OCI-LY3 (cell line): Measurements from ENCODE around the gene MET.

Experiments used
- H2AFZ ChIP-seq: fragments of 200-600, 300-600 bp; shearing (Covaris generic); 2 replicates; pipeline ENCODE4 v1.6.0; 2014; ENCODE audit warnings: antibody characterized with exemption, low read depth, low read length
- H3K27ac ChIP-seq: fragments of 200-600, 300-600 bp; sonication (generic); 2 replicates; pipeline ENCODE4 v1.5.1; 2014; ENCODE audit warnings: mild to moderate bottlenecking, low read length, moderate library complexity, mixed read lengths
- H3K27me3 ChIP-seq: fragments of 200-600, 300-600 bp; sonication (generic); 2 replicates; pipeline ENCODE4 v1.6.1; 2014; ENCODE audit warnings: low read depth, low read length, mixed read lengths
- H3K36me3 ChIP-seq: fragments of 200-600, 300-600 bp; sonication (generic); replicated peaks from 2 replicates; pipeline ENCODE3; 2014; ENCODE audit warnings: low read depth, low read length, mixed read lengths
- H3K4me1 ChIP-seq: fragments of 300-600, 200-600 bp; sonication (generic); 2 replicates; pipeline ENCODE4 v1.6.1; 2014; ENCODE audit warnings: low read length, mixed read lengths
- H3K4me2 ChIP-seq: fragments of 200-600, 300-600 bp; sonication (generic); 2 replicates; pipeline ENCODE4 v1.6.1; 2014; ENCODE audit warnings: low read length, mixed read lengths
- H3K4me3 ChIP-seq: fragments of 300-600, 200-600 bp; sonication (generic); 2 replicates; pipeline ENCODE4 v1.5.1; 2014; ENCODE audit warnings: antibody characterized with exemption, mild to moderate bottlenecking, low read length, moderate library complexity
- H3K79me2 ChIP-seq: fragments of 300-600, 200-600 bp; shearing (Covaris generic); 2 replicates; pipeline ENCODE4 v1.6.1; 2014; ENCODE audit warnings: mild to moderate bottlenecking, low read length, mixed read lengths
- H3K9ac ChIP-seq: fragments of 300-600, 200-600 bp; shearing (Covaris generic); 2 replicates; pipeline ENCODE4 v1.6.0; 2014; ENCODE audit warnings: mild to moderate bottlenecking, low read length, moderate library complexity
- H3K9me3 ChIP-seq: fragments of 200-600, 300-600 bp; shearing (Covaris generic); 2 replicates; pipeline ENCODE4 v1.6.1; 2014; ENCODE audit warnings: low read length, mixed read lengths; ENCODE audit not compliant: insufficient read depth
- H4K20me1 ChIP-seq: fragments of 200-600, 300-600 bp; sonication (generic); 2 replicates; pipeline ENCODE4 v1.6.1; 2016; ENCODE audit warnings: low read length, mixed read lengths; ENCODE audit not compliant: insufficient read depth
- EZH2phosphoT487 ChIP-seq: fragments of 200-600 bp; shearing (Covaris generic); IDR thresholded peaks from 2 replicates; pipeline ENCODE4 v1.6.1; 2018; ENCODE audit warnings: antibody characterized with exemption, mixed run types, low read depth
- TF ChIP-seq, protein P1 (sequence below): fragments of 200-600, 300-600 bp; sonication (generic); IDR thresholded peaks from 2 replicates; pipeline ENCODE4 v1.5.1; 2014; ENCODE audit warnings: antibody characterized with exemption, low read length, low read depth

MET gene

DNA sequence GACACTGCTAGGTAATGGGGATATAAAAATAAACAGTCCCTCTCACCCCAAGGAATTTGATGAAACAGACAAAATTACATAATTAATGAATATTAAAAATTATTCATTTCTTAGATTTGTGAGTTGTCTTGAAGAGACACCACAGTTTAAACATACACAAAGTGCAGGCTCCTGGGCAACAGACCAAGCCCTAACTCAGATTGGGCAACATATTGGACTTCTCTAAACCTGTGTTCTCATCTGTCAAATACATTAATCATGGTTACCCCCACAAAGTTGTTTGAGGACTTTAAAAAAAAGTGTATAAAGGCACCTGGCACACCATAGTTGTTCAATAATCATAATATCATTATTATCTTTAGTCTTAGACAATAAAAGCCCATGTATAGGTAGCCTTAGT lies 127.9 kb downstream of the MET start:
- TF ChIP-seq, protein P1, sequence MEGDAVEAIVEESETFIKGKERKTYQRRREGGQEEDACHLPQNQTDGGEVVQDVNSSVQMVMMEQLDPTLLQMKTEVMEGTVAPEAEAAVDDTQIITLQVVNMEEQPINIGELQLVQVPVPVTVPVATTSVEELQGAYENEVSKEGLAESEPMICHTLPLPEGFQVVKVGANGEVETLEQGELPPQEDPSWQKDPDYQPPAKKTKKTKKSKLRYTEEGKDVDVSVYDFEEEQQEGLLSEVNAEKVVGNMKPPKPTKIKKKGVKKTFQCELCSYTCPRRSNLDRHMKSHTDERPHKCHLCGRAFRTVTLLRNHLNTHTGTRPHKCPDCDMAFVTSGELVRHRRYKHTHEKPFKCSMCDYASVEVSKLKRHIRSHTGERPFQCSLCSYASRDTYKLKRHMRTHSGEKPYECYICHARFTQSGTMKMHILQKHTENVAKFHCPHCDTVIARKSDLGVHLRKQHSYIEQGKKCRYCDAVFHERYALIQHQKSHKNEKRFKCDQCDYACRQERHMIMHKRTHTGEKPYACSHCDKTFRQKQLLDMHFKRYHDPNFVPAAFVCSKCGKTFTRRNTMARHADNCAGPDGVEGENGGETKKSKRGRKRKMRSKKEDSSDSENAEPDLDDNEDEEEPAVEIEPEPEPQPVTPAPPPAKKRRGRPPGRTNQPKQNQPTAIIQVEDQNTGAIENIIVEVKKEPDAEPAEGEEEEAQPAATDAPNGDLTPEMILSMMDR: no peak
- no peak for TF ChIP-seq EZH2phosphoT487
- no peaks in the 10 kb centered on the region for H3K9me3 ChIP-seq
- H3K9ac ChIP-seq: no peak overlapping the region
- no peak overlapping the region for H3K4me3 ChIP-seq
- peaks cover 21% of the 10 kb centered on the region for H3K36me3 ChIP-seq
- H3K4me1 ChIP-seq: peaks cover 25% of the 10 kb centered on the region
- no peaks in the 10 kb centered on the region for H4K20me1 ChIP-seq
- H3K27ac ChIP-seq: no peak overlapping the region
- no peaks in the 10 kb centered on the region for H3K27me3 ChIP-seq
- H3K4me2 ChIP-seq: no peak overlapping the region
- H3K79me2 ChIP-seq: no peaks in the 10 kb centered on the region
- H2AFZ ChIP-seq: no peak overlapping the region

DNA sequence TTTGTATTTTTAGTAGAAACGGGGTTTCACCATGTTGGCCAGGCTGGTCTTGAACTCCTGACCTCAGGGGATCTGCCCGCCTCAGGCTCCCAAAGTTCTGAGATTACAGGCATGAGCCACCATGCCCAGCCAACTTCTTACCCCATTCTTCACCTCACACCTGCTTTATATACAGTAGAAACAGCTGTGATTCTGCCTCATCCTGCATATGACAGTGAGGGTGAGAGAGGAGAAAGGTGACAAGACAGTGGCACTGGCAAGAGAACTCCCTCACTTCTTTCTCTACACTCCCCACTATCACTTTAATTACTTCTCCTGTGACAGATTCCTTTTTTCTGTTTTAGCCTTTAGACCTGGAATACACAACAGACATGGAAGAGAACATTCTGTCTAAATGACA lies 128.6 kb downstream of the MET start:
- TF ChIP-seq, protein P1: no peak
- no peak for TF ChIP-seq EZH2phosphoT487
- Histone ChIP-seq H3K9ac (no peak overlapping the region), H3K79me2 (no peaks in the 10 kb centered on the region), H3K9me3 (no peaks in the 10 kb centered on the region), H3K4me3 (no peak overlapping the region), H3K4me2 (no peak overlapping the region), H3K4me1 (peaks cover 25% of the 10 kb centered on the region), H3K36me3 (peaks cover 18% of the 10 kb centered on the region), H4K20me1 (no peaks in the 10 kb centered on the region), H3K27ac (no peak overlapping the region), H2AFZ (no peak overlapping the region), H3K27me3 (no peaks in the 10 kb centered on the region)

DNA sequence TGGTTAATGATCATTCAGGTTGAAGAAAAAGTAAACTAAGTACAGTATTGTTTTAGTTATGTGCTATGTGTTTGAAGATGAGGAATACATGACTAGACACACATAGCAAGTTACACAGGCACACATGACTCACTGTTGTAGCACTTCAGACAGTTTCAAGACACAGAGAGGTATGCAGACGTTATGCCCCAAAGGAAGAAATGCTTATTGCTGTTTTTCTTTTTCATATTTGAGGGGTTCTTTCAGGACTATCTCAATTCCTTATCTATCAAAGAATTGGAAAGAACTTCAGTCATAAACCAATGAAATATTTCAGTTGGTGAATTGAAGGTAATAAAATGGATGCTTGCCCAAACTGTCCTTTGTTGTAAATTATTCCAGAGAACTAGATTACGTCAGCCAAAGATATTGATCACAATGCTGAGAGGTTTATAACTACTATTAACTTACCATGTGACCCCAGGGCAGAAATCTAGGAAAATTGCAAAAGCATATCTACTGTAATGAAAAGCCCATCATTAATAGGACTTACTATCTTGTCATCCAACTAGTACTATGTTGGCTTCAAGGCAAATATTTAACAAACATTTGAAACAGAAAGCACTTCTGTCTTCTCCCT lies 129.2 kb downstream of the MET start:
- no peak overlapping the region for H3K27ac ChIP-seq
- H3K9ac ChIP-seq: no peak overlapping the region
- peaks cover 25% of the 10 kb centered on the region for H3K4me1 ChIP-seq
- no peaks in the 10 kb centered on the region for H4K20me1 ChIP-seq
- peaks cover 12% of the 10 kb centered on the region for H3K36me3 ChIP-seq
- H3K4me2 ChIP-seq: no peak overlapping the region
- H3K79me2 ChIP-seq: no peaks in the 10 kb centered on the region
- TF ChIP-seq, protein P1: no peak
- TF ChIP-seq EZH2phosphoT487: no peak
- H3K4me3 ChIP-seq: no peak overlapping the region
- no peaks in the 10 kb centered on the region for H3K9me3 ChIP-seq
- no peaks in the 10 kb centered on the region for H3K27me3 ChIP-seq
- no peak overlapping the region for H2AFZ ChIP-seq

DNA sequence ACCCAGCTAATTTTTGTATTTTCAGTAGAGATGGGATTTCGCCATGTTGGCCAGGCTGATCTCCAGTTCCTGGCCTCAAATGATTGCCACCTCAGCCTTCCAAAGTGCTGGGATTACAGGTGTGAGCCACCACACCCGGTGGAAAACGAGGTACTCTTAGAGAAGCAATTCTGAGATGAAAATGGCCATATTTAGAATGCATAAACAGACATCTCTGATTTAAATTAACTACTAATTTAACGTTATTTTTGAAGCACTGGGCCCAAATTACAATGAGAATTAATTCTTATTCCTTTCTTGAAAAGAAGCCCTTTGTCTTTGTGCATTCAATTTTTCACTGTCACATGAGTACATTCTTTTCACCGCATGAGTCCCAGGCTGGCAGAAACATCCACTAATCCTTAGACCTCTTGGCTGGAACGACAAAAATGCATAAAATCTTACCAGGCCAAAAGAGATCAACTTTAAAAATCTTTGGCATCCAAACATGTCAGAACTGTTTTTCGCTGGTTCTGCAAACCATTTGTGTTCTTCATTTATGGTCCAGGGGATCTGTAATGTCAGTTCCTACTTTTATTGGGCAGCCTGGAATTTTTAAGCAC lies 130.2 kb downstream of the MET start:
- H3K36me3 ChIP-seq: peaks cover 9% of the 10 kb centered on the region
- H3K4me3 ChIP-seq: no peak overlapping the region
- no peak overlapping the region for H3K9ac ChIP-seq
- no peaks in the 10 kb centered on the region for H3K9me3 ChIP-seq
- peaks cover 25% of the 10 kb centered on the region for H3K4me1 ChIP-seq
- H3K79me2 ChIP-seq: no peaks in the 10 kb centered on the region
- TF ChIP-seq EZH2phosphoT487: no peak
- TF ChIP-seq, protein P1: no peak
- no peaks in the 10 kb centered on the region for H3K27me3 ChIP-seq
- H3K4me2 ChIP-seq: peak overlapping the region; percentile 64
- no peaks in the 10 kb centered on the region for H4K20me1 ChIP-seq
- no peak overlapping the region for H3K27ac ChIP-seq
- peak overlapping the region; percentile 33; the same call in 1 of the 2 replicates for H2AFZ ChIP-seq
